PFSK-1 (cell line): ENCODE measurements around the gene BCORL1.

Source experiments
- POLR2AphosphoS5 ChIP-seq: IDR thresholded peaks from 2 replicates; pipeline ENCODE4 v1.6.1; 2012; ENCODE audit warnings: low read depth, mild to moderate bottlenecking, control low read depth, low read length, moderate library complexity
- SIN3A ChIP-seq: IDR thresholded peaks from 2 replicates; pipeline ENCODE4 v1.6.1; 2012; ENCODE audit warnings: mild to moderate bottlenecking, low read length, moderate library complexity, borderline replicate concordance; ENCODE audit not compliant: insufficient read depth

GRCh38 chrX:129980540-129981199 lies 1.8 kb upstream of the BCORL1 start:
- TF ChIP-seq SIN3A (no peak), POLR2AphosphoS5 (no peak)
